Keratinocyte (primary cell): ENCODE measurements around the gene SLC38A8. TPM values are rescaled to one million over a fixed set of nuclear protein-coding genes. Genes with fewer than 3 reads are reported as not detected.

Source experiments
- DNase-seq: peaks from one replicate; pipeline ENCODE4 v3.0.0-alpha.2; 2011; ENCODE audit warnings: low read depth, missing footprints, low spot score
- FAIRE-seq: peaks from 2 replicates; lab custom pipeline; 2011; peaks lifted over from hg19 to GRCh38; lab: Jason Lieb, UNC
- H2AFZ ChIP-seq: 2 replicates; pipeline ENCODE4 v1.6.0; 2012; ENCODE audit warnings: low read length, control low read depth, inconsistent platforms; ENCODE audit not compliant: control insufficient read depth
- H3K27ac ChIP-seq: 2 replicates; pipeline ENCODE4 v1.5.1; 2011; ENCODE audit warnings: low read length; ENCODE audit not compliant: control insufficient read depth, insufficient read depth
- H3K27me3 ChIP-seq: 3 replicates; pipeline ENCODE4 v1.6.0; 2011; ENCODE audit warnings: low read length; ENCODE audit not compliant: control insufficient read depth, insufficient read depth; ENCODE audit errors: extremely low read depth
- H3K36me3 ChIP-seq, 2 experiments: 2 replicates in 1 of 2; 3 replicates in 1 of 2; pipeline ENCODE4 v1.5.1; 2011; ENCODE audit warnings: low read length in 2 of 2, mild to moderate bottlenecking in 1 of 2; ENCODE audit not compliant: control insufficient read depth in 2 of 2, insufficient read depth in 2 of 2; ENCODE audit errors: extremely low read depth in 1 of 2
- H3K4me1 ChIP-seq: 3 replicates; pipeline ENCODE4 v1.5.1; 2011; ENCODE audit warnings: low read length; ENCODE audit not compliant: control insufficient read depth, insufficient read depth; ENCODE audit errors: extremely low read depth
- H3K4me2 ChIP-seq: 3 replicates; pipeline ENCODE4 v1.6.0; 2011; ENCODE audit warnings: low read depth, low read length; ENCODE audit not compliant: control insufficient read depth, insufficient read depth; ENCODE audit errors: extremely low read depth
- H3K4me3 ChIP-seq, 3 experiments: fragments of 200-600 bp in 1 of 3; sonication (generic) in 1 of 3; 2 replicates in 2 of 3; 3 replicates in 1 of 3; pipeline ENCODE4 v1.5.1; 2011 to 2016; ENCODE audit warnings: low read length in 3 of 3, mild to moderate bottlenecking in 3 of 3, control low read depth in 2 of 3, inconsistent platforms in 1 of 3, low read depth in 1 of 3, mixed read lengths in 1 of 3, mixed run types in 1 of 3, moderate library complexity in 1 of 3; ENCODE audit not compliant: control insufficient read depth in 2 of 3, insufficient read depth in 2 of 3; ENCODE audit errors: extremely low read depth in 1 of 3
- H3K79me2 ChIP-seq: 2 replicates; pipeline ENCODE4 v1.6.0; 2012; ENCODE audit warnings: low read length; ENCODE audit not compliant: control insufficient read depth, insufficient read depth
- H3K9ac ChIP-seq: 3 replicates; pipeline ENCODE4 v1.6.0; 2011; ENCODE audit warnings: low read length; ENCODE audit not compliant: control insufficient read depth, insufficient read depth; ENCODE audit errors: extremely low read depth
- H3K9me1 ChIP-seq: 3 replicates; pipeline ENCODE4 v1.6.0; 2011; ENCODE audit warnings: low read length; ENCODE audit not compliant: control insufficient read depth, insufficient read depth; ENCODE audit errors: extremely low read depth
- H3K9me3 ChIP-seq: 2 replicates; pipeline ENCODE4 v1.5.1; 2012; ENCODE audit warnings: low read depth, low read length; ENCODE audit not compliant: control insufficient read depth
- H4K20me1 ChIP-seq: 3 replicates; pipeline ENCODE4 v1.6.0; 2011; ENCODE audit warnings: low read length; ENCODE audit not compliant: control insufficient read depth, insufficient read depth; ENCODE audit errors: extremely low read depth
- CTCF ChIP-seq, 3 experiments: IDR thresholded peaks in 1 of 3; conservative IDR thresholded peaks in 1 of 3; optimal IDR thresholded peaks in 1 of 3; 2 replicates in 2 of 3; 3 replicates in 1 of 3; pipeline versions ENCODE3 to v1.5.1; 2011; ENCODE audit warnings: low read length in 3 of 3, mild to moderate bottlenecking in 3 of 3, moderate library complexity in 2 of 3, control low read depth in 1 of 3, inconsistent platforms in 1 of 3; ENCODE audit not compliant: insufficient read depth in 2 of 3; ENCODE audit errors: extremely low read depth in 1 of 3
- EZH2 ChIP-seq: IDR thresholded peaks from one replicate; pipeline ENCODE4 v1.6.1; 2012; ENCODE audit warnings: inconsistent platforms, mild to moderate bottlenecking, low read length, moderate library complexity
- dilution Hi-C: fragments of 300-500 bp; cut with MboI; formaldehyde crosslinking; loops from one replicate; pipeline ENCODE4 v1.7.0; 2020; ENCODE audit warnings: low sequenced_read_pairs; ENCODE audit not compliant: extremely low pct_ligation_motif_present
- polyA plus RNA-seq, 5 experiments: library from polyadenylated mRNA; depleted of rRNA in 3 of 5; stranded (reverse) in 3 of 5; stranded (forward) in 1 of 5; unstranded in 1 of 5; fragments of >200 nt; gene quantifications; 1 replicate in 1 of 5; 2 replicates in 3 of 5; 3 replicates in 1 of 5; pipeline versions ENCODE4 v1.2.1 to v1.2.3, GENCODE V29; 2011 to 2012; ENCODE audit warnings: missing spikeins in 2 of 5, low read depth in 1 of 5, low replicate concordance in 1 of 5

SLC38A8 gene
- polyA plus RNA-seq, 1 donor (not counting 4 experiments of a cell fraction or from before 2014, with no cell fraction given) = not detected

- no peak for FAIRE-seq
- peaks cover 41% of the 10 kb centered on the region for H3K27me3 ChIP-seq
- no peaks in the 10 kb centered on the region for H3K9me1 ChIP-seq
- no peak overlapping the region for H3K4me3 ChIP-seq
- H3K27ac ChIP-seq = no peak overlapping the region
- DNase-seq = no peak
- no peak overlapping the region for H3K4me2 ChIP-seq
- H3K36me3 ChIP-seq = no peaks in the 10 kb centered on the region
- no peak overlapping the region for H2AFZ ChIP-seq
- no peaks in the 10 kb centered on the region for H3K9me3 ChIP-seq
- dilution Hi-C loops = no loop called here
- no peak overlapping the region for H3K9ac ChIP-seq
- H3K79me2 ChIP-seq = no peaks in the 10 kb centered on the region
- TF ChIP-seq EZH2 (no peak), CTCF (optimal IDR thresholded peaks at IDR 0.05 in 1 of 3, IDR thresholded peaks at IDR 0.05 in 1 of 3, conservative IDR thresholded peaks at IDR 0.05 in 1 of 3; ENCODE audit: extremely low read depth in 1 of 3, insufficient read depth in 2 of 3, low read length in 3 of 3) (no peak)
- H3K4me1 ChIP-seq = no peaks in the 10 kb centered on the region
- H4K20me1 ChIP-seq = no peaks in the 10 kb centered on the region
Observed at GRCh38 chr16:84045001-84045817, 2.6 kb upstream of the SLC38A8 start.

- Histone ChIP-seq H3K27ac (no peak overlapping the region), H3K4me2 (no peak overlapping the region), H3K4me3 (no peak overlapping the region), H3K9me3 (no peaks in the 10 kb centered on the region), H3K4me1 (no peaks in the 10 kb centered on the region), H3K36me3 (no peaks in the 10 kb centered on the region), H4K20me1 (no peaks in the 10 kb centered on the region), H3K9me1 (no peaks in the 10 kb centered on the region), H3K79me2 (no peaks in the 10 kb centered on the region), H2AFZ (no peak overlapping the region), H3K9ac (no peak overlapping the region), H3K27me3 (peaks cover 49% of the 10 kb centered on the region)
- no peak for DNase-seq
- FAIRE-seq = no peak
- TF ChIP-seq EZH2 (no peak), CTCF (optimal IDR thresholded peaks at IDR 0.05 in 1 of 3, IDR thresholded peaks at IDR 0.05 in 1 of 3, conservative IDR thresholded peaks at IDR 0.05 in 1 of 3; ENCODE audit: extremely low read depth in 1 of 3, insufficient read depth in 2 of 3, low read length in 3 of 3) (peak; percentile 8 to 55 (median 31))
- dilution Hi-C loops = no loop called here
Observed at GRCh38 chr16:84044118-84044488, 1.5 kb upstream of the SLC38A8 start.
